NCI-H128 (cell line): ENCODE data around the gene F7.

Source experiments
- DNase-seq: peaks from one replicate; lab custom pipeline; 2025; ENCODE audit not compliant: unreplicated experiment; lab: John Stamatoyannopoulos, UW

F7 gene

DNA sequence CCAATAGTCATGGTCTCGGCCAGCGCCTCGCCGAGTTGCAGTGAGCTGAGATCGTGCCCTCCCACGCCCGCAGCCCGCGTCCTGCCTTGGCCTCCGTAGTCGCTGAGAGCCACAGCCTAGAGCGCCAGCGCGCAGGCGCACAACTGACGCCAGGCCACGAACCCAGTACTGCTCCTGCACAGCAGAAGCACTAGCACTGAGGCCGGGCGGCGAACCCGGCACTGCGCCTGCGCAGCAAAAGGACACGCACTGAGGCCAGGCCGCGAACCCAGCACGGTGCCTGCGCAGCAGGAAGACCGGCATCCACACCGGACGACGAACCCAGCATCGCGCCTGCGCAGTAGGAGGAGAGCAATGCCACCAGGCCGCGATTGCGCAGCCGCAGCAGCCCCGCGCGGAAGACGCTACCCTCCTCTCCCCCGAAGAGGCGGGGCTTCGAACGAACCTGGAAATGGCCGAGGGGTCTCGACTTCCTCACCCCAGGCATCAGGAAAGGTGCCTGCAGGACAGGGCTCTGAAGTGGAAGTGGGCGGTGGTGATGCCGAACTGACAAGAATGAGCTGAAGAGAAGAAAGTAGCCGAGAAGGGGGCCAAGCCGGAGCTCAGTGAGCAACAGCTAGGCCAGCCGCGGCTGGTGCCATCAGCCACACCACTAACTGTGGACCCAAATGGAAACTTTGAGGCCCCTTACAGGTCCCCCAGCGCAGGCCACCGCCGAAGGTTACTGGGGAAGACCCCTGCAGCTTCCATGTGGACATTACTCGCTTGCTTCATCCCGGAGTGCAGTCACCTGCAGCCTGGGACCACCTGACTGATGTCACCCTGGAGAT is 24.5 kb downstream of the F7 start:
- DNase-seq, result no peak

DNA sequence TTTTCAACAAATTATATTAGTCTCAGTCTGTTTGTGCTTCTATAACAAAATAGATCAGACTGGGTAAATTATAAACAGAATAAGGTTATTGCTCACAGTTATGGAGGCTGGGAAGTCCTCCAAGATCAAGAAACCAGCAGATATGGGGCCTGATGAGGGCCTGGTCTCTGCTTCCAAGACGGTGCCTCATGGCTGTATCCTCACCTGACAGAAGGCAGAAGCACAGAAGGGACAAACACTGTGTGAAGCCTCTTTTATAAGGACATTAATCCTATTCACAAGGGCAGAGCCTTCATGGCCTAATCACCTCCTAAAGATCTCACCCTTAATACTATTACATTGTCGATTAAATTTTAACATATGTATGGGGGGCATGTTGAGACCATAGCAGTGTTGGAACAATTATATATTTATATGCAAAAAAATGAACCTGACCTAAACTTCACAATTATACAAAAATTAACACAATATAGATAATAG is 29.7 kb downstream of the F7 start:
- no peak for DNase-seq

GRCh38 chr13:113137691-113138298 is 32.2 kb downstream of the F7 start:
- no peak for DNase-seq

DNA sequence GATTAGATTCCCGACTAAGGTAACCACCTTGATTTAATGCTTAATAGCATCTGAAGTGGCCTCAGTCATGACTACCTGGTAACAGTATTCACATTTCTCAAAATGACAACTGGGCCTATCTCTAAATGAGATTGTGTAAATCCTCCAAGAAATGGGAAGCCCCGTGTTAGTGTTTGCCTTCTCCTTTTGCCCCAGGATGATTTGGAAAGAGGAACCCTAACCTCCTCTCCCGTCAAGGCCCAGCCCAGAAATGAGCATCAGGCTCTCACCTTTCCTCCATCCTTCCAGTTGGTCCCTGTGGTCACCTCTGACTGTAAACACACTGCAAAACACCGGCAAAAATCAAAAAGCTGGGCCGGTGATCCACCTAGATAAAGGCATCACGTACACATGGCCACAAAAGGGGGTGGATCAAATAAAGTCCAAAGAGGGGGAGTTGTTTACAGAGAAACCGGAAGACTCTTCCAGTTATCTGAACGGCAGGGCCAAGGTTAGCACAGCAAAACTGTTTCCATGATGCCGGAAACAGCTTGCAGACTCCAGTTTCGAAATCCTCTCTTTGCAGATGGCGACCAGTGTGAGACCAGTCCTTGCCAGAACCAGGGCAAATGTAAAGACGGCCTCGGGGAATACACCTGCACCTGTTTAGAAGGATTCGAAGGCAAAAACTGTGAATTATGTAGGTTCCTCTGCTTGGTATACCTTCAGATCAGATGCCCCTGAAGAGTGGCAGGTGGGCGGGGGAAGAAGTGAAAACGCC is 33.4 kb downstream of the F7 start:
- DNase-seq, result no peak

DNA sequence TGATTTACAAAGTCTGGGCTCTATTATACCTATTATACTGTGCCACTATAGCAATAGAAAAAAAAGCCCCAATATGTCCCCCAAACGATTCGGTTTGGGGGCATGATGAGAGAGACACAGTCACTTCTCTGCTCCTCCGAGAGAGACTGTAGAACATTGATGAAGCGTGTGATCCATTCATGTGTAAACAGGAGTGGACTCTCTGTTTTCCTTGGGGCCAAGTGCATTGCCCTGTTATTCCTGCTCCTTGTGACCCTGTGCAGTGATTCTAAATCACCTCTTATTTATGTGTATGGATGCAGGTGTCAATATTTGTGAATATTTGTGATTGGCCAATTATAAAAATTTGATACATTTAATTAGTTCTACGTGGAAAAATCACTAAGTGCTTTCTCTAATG is 34.0 kb downstream of the F7 start:
- no peak for DNase-seq

- DNase-seq, result no peak
These were observed 35.3 kb downstream of the F7 start for GRCh38 chr13:113140677-113141600.

- no peak for DNase-seq
These were observed 36.0 kb downstream of the F7 start for GRCh38 chr13:113141601-113141970.

GRCh38 chr13:113142876-113143275 is 37.3 kb downstream of the F7 start:
- DNase-seq, result no peak

GRCh38 chr13:113143466-113144254 is 38.1 kb downstream of the F7 start:
- DNase-seq, result no peak

- DNase-seq, result no peak
These were observed 38.7 kb downstream of the F7 start for GRCh38 chr13:113144255-113144629.

GRCh38 chr13:113145496-113145895 is 39.9 kb downstream of the F7 start:
- DNase-seq, result no peak

DNA sequence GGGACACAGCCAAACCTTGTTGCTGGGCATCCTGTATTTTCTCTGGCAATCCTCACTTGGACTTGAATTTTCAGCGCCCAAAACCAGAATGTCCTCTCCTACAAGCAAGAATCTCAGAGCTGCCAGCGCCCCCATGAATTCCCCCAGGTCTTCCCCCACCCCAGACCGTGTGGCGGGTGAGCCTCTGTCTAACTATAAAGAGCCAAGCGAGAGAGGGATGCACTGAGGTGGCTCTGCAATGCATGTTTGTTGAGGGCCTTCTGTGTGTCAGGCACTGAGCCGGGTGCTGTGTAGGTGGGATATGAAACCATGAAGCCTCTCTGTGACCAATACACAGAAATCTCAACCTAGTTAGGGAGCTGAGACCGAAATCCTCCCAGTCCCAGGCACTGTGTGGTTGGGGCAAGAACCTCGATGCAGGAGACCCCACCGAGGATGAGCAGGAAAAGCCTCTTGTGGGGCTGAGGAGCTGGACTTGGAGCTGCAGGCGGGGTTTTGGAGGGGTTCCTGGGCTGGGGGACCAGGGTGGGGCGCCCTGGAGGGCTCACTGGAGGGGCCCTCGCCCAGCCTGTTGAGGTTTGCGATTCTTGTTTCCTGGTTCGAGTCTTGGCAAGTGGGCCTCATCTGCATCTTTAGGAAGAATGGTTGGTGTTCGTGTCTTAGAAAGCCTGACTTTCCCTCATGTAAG is 40.5 kb downstream of the F7 start:
- DNase-seq, result no peak

DNA sequence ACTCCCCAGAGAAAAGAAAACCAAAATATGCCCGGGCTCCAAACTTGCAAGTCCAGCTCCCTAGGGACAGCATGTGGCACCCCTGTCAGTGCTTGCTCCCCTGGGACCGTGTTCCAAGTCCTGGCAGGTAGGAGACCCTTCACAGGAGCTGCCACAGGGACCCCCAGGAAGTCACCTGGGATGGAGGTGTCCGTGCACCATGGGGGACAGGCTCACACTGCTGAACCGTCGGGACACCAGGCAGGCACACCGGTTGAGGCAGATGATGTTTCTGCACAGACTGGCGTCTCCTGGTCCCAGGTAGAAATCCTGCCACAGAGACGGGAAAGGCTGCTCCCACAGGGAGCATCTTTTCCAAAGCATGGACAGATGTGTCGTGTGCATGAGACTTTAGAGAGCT is 41.2 kb downstream of the F7 start:
- no peak for DNase-seq

DNA sequence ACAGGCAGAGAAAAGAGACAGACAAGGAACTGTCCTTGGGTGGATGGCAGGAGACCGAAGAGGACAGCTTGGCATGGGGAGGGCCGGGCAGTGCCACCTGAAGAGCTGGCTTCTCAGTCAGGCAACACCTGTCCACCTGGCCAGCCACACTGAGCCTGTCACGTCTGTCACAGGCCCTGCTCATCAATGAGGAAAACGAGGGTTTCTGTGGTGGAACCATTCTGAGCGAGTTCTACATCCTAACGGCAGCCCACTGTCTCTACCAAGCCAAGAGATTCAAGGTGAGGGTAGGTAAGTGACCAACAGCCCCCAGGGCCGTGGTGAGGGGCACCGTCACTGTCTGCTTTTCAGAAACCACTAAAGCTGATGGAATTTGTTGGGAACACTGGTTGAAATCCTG is 41.6 kb downstream of the F7 start:
- DNase-seq, result no peak

DNA sequence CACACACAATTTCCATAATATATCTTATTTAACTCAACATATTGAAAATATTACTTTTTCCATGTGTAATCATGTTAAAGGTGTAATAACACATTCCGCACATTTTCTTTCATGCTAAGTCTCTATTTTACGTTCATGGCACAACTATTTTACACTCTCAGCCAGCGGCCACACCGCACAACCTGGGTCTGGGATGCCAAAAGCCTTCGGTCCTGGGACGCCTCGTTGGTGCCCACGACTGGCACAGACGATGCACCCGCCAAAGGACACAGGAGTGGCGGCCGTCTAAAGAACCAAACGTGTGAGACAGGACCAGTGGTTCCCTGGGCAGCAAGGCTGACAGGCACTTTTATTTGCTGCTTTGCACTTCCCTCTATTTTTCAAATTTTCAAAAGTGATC is 42.8 kb downstream of the F7 start:
- DNase-seq, result no peak

DNA sequence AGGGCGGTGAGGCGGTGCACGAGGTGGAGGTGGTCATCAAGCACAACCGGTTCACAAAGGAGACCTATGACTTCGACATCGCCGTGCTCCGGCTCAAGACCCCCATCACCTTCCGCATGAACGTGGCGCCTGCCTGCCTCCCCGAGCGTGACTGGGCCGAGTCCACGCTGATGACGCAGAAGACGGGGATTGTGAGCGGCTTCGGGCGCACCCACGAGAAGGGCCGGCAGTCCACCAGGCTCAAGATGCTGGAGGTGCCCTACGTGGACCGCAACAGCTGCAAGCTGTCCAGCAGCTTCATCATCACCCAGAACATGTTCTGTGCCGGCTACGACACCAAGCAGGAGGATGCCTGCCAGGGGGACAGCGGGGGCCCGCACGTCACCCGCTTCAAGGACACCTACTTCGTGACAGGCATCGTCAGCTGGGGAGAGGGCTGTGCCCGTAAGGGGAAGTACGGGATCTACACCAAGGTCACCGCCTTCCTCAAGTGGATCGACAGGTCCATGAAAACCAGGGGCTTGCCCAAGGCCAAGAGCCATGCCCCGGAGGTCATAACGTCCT is 43.4 kb downstream of the F7 start:
- no peak for DNase-seq

DNA sequence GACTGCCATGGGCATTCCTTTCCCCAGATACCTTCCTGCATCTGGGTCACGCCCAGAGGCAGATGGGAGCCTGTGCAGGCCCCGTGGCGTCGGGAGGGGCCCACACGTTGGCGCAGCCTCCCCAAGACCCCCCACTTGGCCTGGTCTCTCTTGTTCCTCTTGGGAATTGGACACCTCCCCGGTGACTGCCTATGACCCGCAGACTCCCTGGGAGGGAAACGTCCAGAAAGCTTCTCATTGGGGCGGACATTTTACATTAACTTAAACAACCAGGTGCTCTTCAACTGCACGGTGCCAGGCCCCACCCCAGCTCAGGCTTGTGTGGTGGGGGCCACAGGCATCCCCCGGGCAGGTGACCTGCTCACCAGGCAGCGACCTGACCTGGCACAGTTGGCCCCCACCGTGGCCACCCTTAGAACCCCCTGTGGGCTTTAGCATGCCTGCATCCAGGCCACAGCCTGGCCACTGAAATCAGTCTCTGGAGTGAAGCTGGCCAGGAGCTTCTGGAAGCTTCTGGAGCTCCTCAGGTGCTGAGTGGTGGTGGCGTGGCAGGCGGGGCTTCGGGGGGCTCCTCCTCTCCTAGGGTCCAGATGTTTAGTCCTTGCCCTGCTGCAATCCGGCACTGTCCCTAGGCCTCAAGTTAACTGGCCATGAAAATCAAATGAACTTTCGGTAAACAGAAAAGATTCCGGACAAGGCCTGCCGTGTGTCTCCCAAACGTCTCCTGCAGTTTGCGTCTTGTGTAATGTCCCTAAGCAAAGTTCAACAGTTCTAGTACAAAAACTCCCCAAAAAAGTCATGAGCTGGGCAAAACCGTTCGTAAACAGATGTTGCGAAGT is 44.3 kb downstream of the F7 start:
- DNase-seq, result no peak
